22Rv1 (cell line): ENCODE data around the gene HCK.

Experiments
- H3K27ac ChIP-seq: fragments of 450-650 bp; 2 replicates; pipeline ENCODE4 v1.5.1; 2017
- CTCF ChIP-seq: fragments of 450-650 bp; IDR thresholded peaks from 2 replicates; pipeline ENCODE4 v1.5.1; 2017; ENCODE audit warnings: mild to moderate bottlenecking
- ZFX ChIP-seq: fragments of 450-650 bp; IDR thresholded peaks from 2 replicates; pipeline ENCODE4 v1.6.1; 2017; ENCODE audit warnings: antibody characterized with exemption, borderline replicate concordance

Gene HCK

GRCh38 chr20:32129863-32130262 lies 77.8 kb downstream of the HCK start:
- no peak overlapping the region for H3K27ac ChIP-seq
- TF ChIP-seq ZFX = no peak

GRCh38 chr20:32130352-32130751 lies 78.3 kb downstream of the HCK start:
- TF ChIP-seq CTCF (no peak), ZFX (no peak)
- no peak overlapping the region for H3K27ac ChIP-seq

- TF ChIP-seq ZFX (no peak), CTCF (no peak)
- no peak overlapping the region for H3K27ac ChIP-seq
These were observed 78.9 kb downstream of the HCK start for GRCh38 chr20:32130965-32131364.

GRCh38 chr20:32132911-32133549 lies 81.0 kb downstream of the HCK start:
- TF ChIP-seq CTCF (no peak), ZFX (no peak)
- H3K27ac ChIP-seq = no peak overlapping the region

GRCh38 chr20:32134026-32134425 lies 82.0 kb downstream of the HCK start:
- TF ChIP-seq ZFX (no peak), CTCF (no peak)
- H3K27ac ChIP-seq = no peak overlapping the region

GRCh38 chr20:32135983-32136515 lies 84.0 kb downstream of the HCK start:
- TF ChIP-seq CTCF (no peak), ZFX (no peak)
- H3K27ac ChIP-seq = no peak overlapping the region

GRCh38 chr20:32138921-32139320 lies 86.9 kb downstream of the HCK start:
- TF ChIP-seq ZFX (no peak), CTCF (no peak)
- no peak overlapping the region for H3K27ac ChIP-seq

- TF ChIP-seq CTCF (no peak), ZFX (no peak)
These were observed 87.9 kb downstream of the HCK start for GRCh38 chr20:32139947-32140346.

More at GRCh38 chr20:32139947-32140346, 87.9 kb downstream of the HCK start:
- no peak overlapping the region for H3K27ac ChIP-seq
